Mesothelial cell of epicardium (in vitro differentiated cells): ENCODE measurements around the gene TMEFF2. TPM values are rescaled to one million over a fixed set of nuclear protein-coding genes. Genes with fewer than 3 reads are reported as not detected.

Experiments
- DNase-seq, 2 experiments: peaks; one replicate each; pipeline ENCODE4 v3.0.0; 2021; ENCODE audit warnings: low spot score in 2 of 2; ENCODE audit not compliant: unreplicated experiment in 2 of 2
- H3K27ac Mint-ChIP-seq: 2 replicates; pipeline ENCODE4 v1.8.0; 2021; ENCODE audit warnings: mixed read lengths
- H3K27me3 Mint-ChIP-seq: 2 replicates; pipeline ENCODE4 v1.8.0; 2021; ENCODE audit warnings: low read depth, mixed read lengths
- H3K36me3 Mint-ChIP-seq: 2 replicates; pipeline ENCODE4 v1.8.0; 2021; ENCODE audit warnings: mixed read lengths
- H3K4me1 Mint-ChIP-seq: 2 replicates; pipeline ENCODE4 v1.8.0; 2021; ENCODE audit warnings: mixed read lengths
- H3K4me3 Mint-ChIP-seq: 2 replicates; pipeline ENCODE4 v1.8.0; 2021; ENCODE audit warnings: mild to moderate bottlenecking, moderate library complexity, mixed read lengths
- H3K9me3 Mint-ChIP-seq: 2 replicates; pipeline ENCODE4 v1.8.0; 2021; ENCODE audit warnings: mixed read lengths
- CTCF ChIP-seq: fragments of 200-600 bp; sonication (generic); IDR thresholded peaks from one replicate; pipeline ENCODE4 v1.5.0; 2021; ENCODE audit warnings: antibody characterized with exemption; ENCODE audit not compliant: unreplicated experiment
- total RNA-seq: library from RNA; stranded (reverse); gene quantifications from 3 replicates; pipeline ENCODE4 v1.2.1, GENCODE V29; 2021

TMEFF2 gene
- total RNA-seq = 16.6 to 18.1 TPM (median 17.5 TPM) in 3 replicates

- Mint-ChIP-seq H3K27me3 (peaks cover 83% of the 10 kb centered on the region), H3K27ac (peak within 1 kb of the TSS; percentile 11), H3K36me3 (no peaks in the 10 kb centered on the region), H3K4me3 (peak within 1 kb of the TSS; percentile 81), H3K9me3 (no peaks in the 10 kb centered on the region), H3K4me1 (peaks cover 49% of the 10 kb centered on the region)
- DNase-seq = peak; percentile 65 to 82
- no peak for TF ChIP-seq CTCF
Observed at GRCh38 chr2:192194866-192195547, at the start of gene TMEFF2. Gene TMEFF2, minus strand, starts transcription at chr2:192194933. Its CDS starts 409 bp downstream, at chr2:192194524.

- no peaks in the 10 kb centered on the region for H3K36me3 Mint-ChIP-seq
- H3K4me1 Mint-ChIP-seq = no peaks in the 10 kb centered on the region
- H3K27me3 Mint-ChIP-seq = peaks cover 2% of the 10 kb centered on the region
- no peak for TF ChIP-seq CTCF
- H3K4me3 Mint-ChIP-seq = no peak overlapping the region
- no peak for DNase-seq
- no peak overlapping the region for H3K27ac Mint-ChIP-seq
- peaks cover 1% of the 10 kb centered on the region for H3K9me3 Mint-ChIP-seq
Observed at GRCh38 chr2:192243488-192243887, 48.8 kb upstream of the TMEFF2 start.

GRCh38 chr2:192236136-192236535, 41.4 kb upstream of the TMEFF2 start:
- DNase-seq = no peak
- Mint-ChIP-seq H3K4me3 (no peak overlapping the region), H3K27ac (no peak overlapping the region), H3K27me3 (no peaks in the 10 kb centered on the region), H3K36me3 (peaks cover 2% of the 10 kb centered on the region), H3K4me1 (peaks cover 2% of the 10 kb centered on the region), H3K9me3 (no peaks in the 10 kb centered on the region)
- TF ChIP-seq CTCF = no peak

GRCh38 chr2:192230889-192231453, 36.2 kb upstream of the TMEFF2 start:
- no peak overlapping the region for H3K27ac Mint-ChIP-seq

GRCh38 chr2:192228685-192229084, 34.0 kb upstream of the TMEFF2 start:
- peaks cover 3% of the 10 kb centered on the region for H3K27me3 Mint-ChIP-seq
- TF ChIP-seq CTCF = no peak
- H3K27ac Mint-ChIP-seq = no peak overlapping the region
- DNase-seq = no peak
- H3K36me3 Mint-ChIP-seq = no peaks in the 10 kb centered on the region
- H3K4me1 Mint-ChIP-seq = peaks cover 5% of the 10 kb centered on the region
- no peak overlapping the region for H3K4me3 Mint-ChIP-seq
- H3K9me3 Mint-ChIP-seq = no peaks in the 10 kb centered on the region

More at GRCh38 chr2:192230889-192231453, 36.2 kb upstream of the TMEFF2 start:
- peaks cover under 1% of the 10 kb centered on the region for H3K36me3 Mint-ChIP-seq
- peaks cover 5% of the 10 kb centered on the region for H3K4me1 Mint-ChIP-seq
- no peaks in the 10 kb centered on the region for H3K9me3 Mint-ChIP-seq
- TF ChIP-seq CTCF = no peak
- H3K4me3 Mint-ChIP-seq = no peak overlapping the region
- DNase-seq = no peak
- no peaks in the 10 kb centered on the region for H3K27me3 Mint-ChIP-seq
